ENCODE data around the gene SLC4A1.

GRCh38 chr17:44253006-44253405 is 14.9 kb downstream of the SLC4A1 start:
- TF ChIP-seq CTCF (IDR thresholded peaks at IDR 0.05): no peak
- no peak for TF ChIP-seq POLR2A (IDR thresholded peaks at IDR 0.05)
